Measurements from ENCODE around the gene BSG.

The BSG gene

GRCh38 chr19:609004-609346 is 36.6 kb downstream of the BSG start:
- CTCF ChIA-PET = no interaction called here
- POLR2A ChIA-PET = no interaction called here

GRCh38 chr19:610071-610800 is 37.8 kb downstream of the BSG start:
- DNase-seq (ENCODE audit: low read depth, low spot score) = no peak
- TF ChIP-seq, protein P1, sequence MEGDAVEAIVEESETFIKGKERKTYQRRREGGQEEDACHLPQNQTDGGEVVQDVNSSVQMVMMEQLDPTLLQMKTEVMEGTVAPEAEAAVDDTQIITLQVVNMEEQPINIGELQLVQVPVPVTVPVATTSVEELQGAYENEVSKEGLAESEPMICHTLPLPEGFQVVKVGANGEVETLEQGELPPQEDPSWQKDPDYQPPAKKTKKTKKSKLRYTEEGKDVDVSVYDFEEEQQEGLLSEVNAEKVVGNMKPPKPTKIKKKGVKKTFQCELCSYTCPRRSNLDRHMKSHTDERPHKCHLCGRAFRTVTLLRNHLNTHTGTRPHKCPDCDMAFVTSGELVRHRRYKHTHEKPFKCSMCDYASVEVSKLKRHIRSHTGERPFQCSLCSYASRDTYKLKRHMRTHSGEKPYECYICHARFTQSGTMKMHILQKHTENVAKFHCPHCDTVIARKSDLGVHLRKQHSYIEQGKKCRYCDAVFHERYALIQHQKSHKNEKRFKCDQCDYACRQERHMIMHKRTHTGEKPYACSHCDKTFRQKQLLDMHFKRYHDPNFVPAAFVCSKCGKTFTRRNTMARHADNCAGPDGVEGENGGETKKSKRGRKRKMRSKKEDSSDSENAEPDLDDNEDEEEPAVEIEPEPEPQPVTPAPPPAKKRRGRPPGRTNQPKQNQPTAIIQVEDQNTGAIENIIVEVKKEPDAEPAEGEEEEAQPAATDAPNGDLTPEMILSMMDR (IDR thresholded peaks at IDR 0.05; ENCODE audit: insufficient read depth, low read length, missing control alignments) = no peak
- POLR2A ChIA-PET = no interaction called here
- CTCF ChIA-PET = interaction anchor here (2.6 kb wide), 1 partner anchor 25 kb away, joined by 11 read pairs; no protein-coding TSS in a partner anchor
- no peak overlapping the region for H3K4me3 ChIP-seq (ENCODE audit: low read depth, low read length)

More at GRCh38 chr19:609004-609346, 36.6 kb downstream of the BSG start:
- no peak overlapping the region for H3K4me3 ChIP-seq (ENCODE audit: low read depth, low read length)
- TF ChIP-seq, protein P1 (IDR thresholded peaks at IDR 0.05; ENCODE audit: insufficient read depth, low read length, missing control alignments) = no peak
- no peak for DNase-seq (ENCODE audit: low read depth, low spot score)

- peak; percentile 59 for DNase-seq (ENCODE audit: low read depth, low spot score)
Observed at GRCh38 chr19:610801-611480, 38.5 kb downstream of the BSG start.

GRCh38 chr19:611481-611868 is 39.1 kb downstream of the BSG start:
- peak; percentile 96 for DNase-seq (ENCODE audit: low read depth, low spot score)
- H3K4me3 ChIP-seq (ENCODE audit: low read depth, low read length) = no peak overlapping the region
- ChIA-PET POLR2A (interaction anchor here (0.6 to 1.0 kb wide), 2 partner anchors 25 to 1929 kb away, joined by 3 read pairs; no protein-coding TSS in a partner anchor), CTCF (interaction anchor here (1.3 to 2.6 kb wide), 2 partner anchors 27 to 101 kb away, joined by 3 to 11 read pairs; no protein-coding TSS in a partner anchor)
- TF ChIP-seq, protein P1 (IDR thresholded peaks at IDR 0.05; ENCODE audit: insufficient read depth, low read length, missing control alignments) = no peak

More at GRCh38 chr19:610801-611480, 38.5 kb downstream of the BSG start:
- ChIA-PET CTCF (interaction anchor here (1.3 to 2.6 kb wide), 2 partner anchors 26 to 100 kb away, joined by 3 to 11 read pairs; no protein-coding TSS in a partner anchor), POLR2A (interaction anchor here (0.6 to 1.0 kb wide), 2 partner anchors 24 to 1930 kb away, joined by 3 read pairs; no protein-coding TSS in a partner anchor)
- TF ChIP-seq, protein P1 (IDR thresholded peaks at IDR 0.05; ENCODE audit: insufficient read depth, low read length, missing control alignments) = no peak
- peak overlapping the region; percentile 21 for H3K4me3 ChIP-seq (ENCODE audit: low read depth, low read length)

- ChIA-PET POLR2A (interaction anchor here (0.7 to 1.2 kb wide), 2 partner anchors 10 to 36 kb away, joined by 3 to 4 read pairs; no protein-coding TSS in a partner anchor), CTCF (interaction anchor here (1.0 kb wide), 1 partner anchor 18 kb away, joined by 4 read pairs; no protein-coding TSS in a partner anchor)
- H3K4me3 ChIP-seq (ENCODE audit: low read depth, low read length) = no peak overlapping the region
- DNase-seq (ENCODE audit: low read depth, low spot score) = no peak
- TF ChIP-seq, protein P1 (IDR thresholded peaks at IDR 0.05; ENCODE audit: insufficient read depth, low read length, missing control alignments) = no peak
Observed at GRCh38 chr19:612941-613340, 40.5 kb downstream of the BSG start.
